Posterior vena cava (tissue), 2 donors: ENCODE results near the gene CNTN1. TPM values are rescaled to one million over a fixed set of nuclear protein-coding genes. Genes with fewer than 3 reads are reported as not detected.
A peak's percentile ranks its signal among the peaks of the same experiment; 100 is the strongest.

ENCODE experiments used
- DNase-seq: peaks from one replicate; pipeline ENCODE4 v3.0.0-alpha.2; 2020; ENCODE audit warnings: low spot score
- intact Hi-C, 2 donors: fragments of 100-400 bp; cut with DNase I; formaldehyde crosslinking; loops; one replicate each; pipeline versions ENCODE4 v1.14.1 to v1.14.2; 2022 to 2023
- total RNA-seq, 2 donors: library from RNA; stranded (reverse); fragmentation: NEBNext Ultra II Directional; extraction: Animal tissue kit (Norgen Biotek cat#: 25700); gene quantifications; one replicate each; pipeline ENCODE4 v1.2.1, GENCODE V29; 2021
- donor health status: DM: yes; HTN: yes; CAD: no.
- donor health status: DM: yes; HTN: yes; CAD: no.

CNTN1 gene
- total RNA-seq, 2 donors from 2014 or later, result 20.4 to 37.3 TPM

GRCh38 chr12:40752011-40752410, 59.8 kb downstream of the CNTN1 start:
- intact Hi-C loops, result no loop called here
- DNase-seq, result no peak

- intact Hi-C loops, result no loop called here
- DNase-seq, result no peak
These were observed 68.6 kb downstream of the CNTN1 start for GRCh38 chr12:40760821-40761220.

- intact Hi-C loops, result no loop called here
- DNase-seq, result no peak
These were observed 69.8 kb downstream of the CNTN1 start for GRCh38 chr12:40762072-40762471.

- DNase-seq, result no peak
- intact Hi-C loops, result no loop called here
These were observed 76.1 kb downstream of the CNTN1 start for GRCh38 chr12:40768125-40768864.

- intact Hi-C loops, result no loop called here
- no peak for DNase-seq
These were observed 77.6 kb downstream of the CNTN1 start for GRCh38 chr12:40769846-40770245.

- no peak for DNase-seq
- intact Hi-C loops, result no loop called here
These were observed 78.5 kb downstream of the CNTN1 start for GRCh38 chr12:40770781-40771180.

- intact Hi-C loops, result no loop called here
- no peak for DNase-seq
These were observed 83.4 kb downstream of the CNTN1 start for GRCh38 chr12:40775661-40776060.

- no peak for DNase-seq
- intact Hi-C loops, result no loop called here
These were observed 91.9 kb downstream of the CNTN1 start for GRCh38 chr12:40784102-40784501.

GRCh38 chr12:40788276-40788675, 96.0 kb downstream of the CNTN1 start:
- DNase-seq, result no peak
- intact Hi-C loops, result no loop called here

GRCh38 chr12:40792792-40793386, 100.7 kb downstream of the CNTN1 start:
- intact Hi-C loops, result no loop called here
- DNase-seq, result no peak

GRCh38 chr12:40793471-40793870, 101.2 kb downstream of the CNTN1 start:
- no peak for DNase-seq
- intact Hi-C loops, result no loop called here

GRCh38 chr12:40794087-40794486, 101.8 kb downstream of the CNTN1 start:
- intact Hi-C loops, result no loop called here
- no peak for DNase-seq

GRCh38 chr12:40801082-40801481, 108.8 kb downstream of the CNTN1 start:
- DNase-seq, result no peak
- intact Hi-C loops, result no loop called here

- DNase-seq, result no peak
- intact Hi-C loops, result no loop called here
These were observed 109.6 kb downstream of the CNTN1 start for GRCh38 chr12:40801861-40802260.

GRCh38 chr12:40802656-40803055, 110.4 kb downstream of the CNTN1 start:
- DNase-seq, result no peak
- intact Hi-C loops, result no loop called here

- intact Hi-C loops, result no loop called here
These were observed 127.3 kb downstream of the CNTN1 start for GRCh38 chr12:40819436-40820108.

GRCh38 chr12:40820794-40821484, 128.7 kb downstream of the CNTN1 start:
- intact Hi-C loops, result no loop called here
- no peak for DNase-seq

More at GRCh38 chr12:40819436-40820108, 127.3 kb downstream of the CNTN1 start:
- DNase-seq, result peak; percentile 54

- no peak for DNase-seq
- intact Hi-C loops, result no loop called here
These were observed 132.9 kb downstream of the CNTN1 start for GRCh38 chr12:40825156-40825555.

- DNase-seq, result no peak
- intact Hi-C loops, result no loop called here
These were observed 135.7 kb downstream of the CNTN1 start for GRCh38 chr12:40827683-40828592.
